ENCODE results near the gene NME1.

- TF ChIP-seq CTCF (conservative IDR thresholded peaks at IDR 0.05; ENCODE audit: low read length): no peak
- TF ChIP-seq EZH2phosphoT487 (IDR thresholded peaks at IDR 0.05; ENCODE audit: borderline replicate concordance, low read depth, low read length): no peak
Measured at GRCh38 chr17:51189628-51190027, 36.3 kb downstream of the NME1 start.
